GM23248 (cell line): ENCODE measurements around the gene THADA. TPM values are rescaled to one million over a fixed set of nuclear protein-coding genes. Genes with fewer than 3 reads are reported as not detected.
A peak's percentile ranks its signal among the peaks of the same experiment; 100 is the strongest.

ENCODE experiments used
- DNase-seq: peaks from one replicate; pipeline ENCODE4 v3.0.0-alpha.2; 2015
- H2AFZ ChIP-seq: fragments of 200-600 bp; sonication (generic); 2 replicates; pipeline ENCODE4 v1.6.1; 2016; ENCODE audit warnings: antibody characterized with exemption
- H3F3A ChIP-seq: fragments of 200-600 bp; sonication (generic); 2 replicates; pipeline ENCODE4 v1.6.1; 2016; ENCODE audit warnings: mild to moderate bottlenecking, antibody characterized with exemption, mixed run types; ENCODE audit not compliant: insufficient read depth
- H3K27ac ChIP-seq: fragments of 200-600 bp; sonication (generic); 2 replicates; pipeline ENCODE4 v1.5.1; 2016; ENCODE audit warnings: mild to moderate bottlenecking
- H3K27me3 ChIP-seq: fragments of 200-600 bp; sonication (generic); replicated peaks from 2 replicates; pipeline ENCODE4 v1.6.1; 2016; ENCODE audit warnings: mild to moderate bottlenecking; ENCODE audit not compliant: insufficient read depth
- H3K36me3 ChIP-seq: fragments of 200-600 bp; sonication (generic); 2 replicates; pipeline ENCODE4 v1.6.1; 2016; ENCODE audit warnings: low read depth, mild to moderate bottlenecking
- H3K4me1 ChIP-seq: fragments of 200-600 bp; sonication (generic); 2 replicates; pipeline ENCODE4 v1.6.1; 2016; ENCODE audit warnings: mild to moderate bottlenecking; ENCODE audit not compliant: insufficient read depth
- H3K4me2 ChIP-seq: fragments of 200-600 bp; sonication (generic); one replicate; pipeline ENCODE4 v1.6.1; 2016; ENCODE audit warnings: mild to moderate bottlenecking; ENCODE audit not compliant: unreplicated experiment
- H3K4me3 ChIP-seq: fragments of 200-600 bp; sonication (generic); 2 replicates; pipeline ENCODE4 v1.5.1; 2016; ENCODE audit warnings: mild to moderate bottlenecking
- H3K79me2 ChIP-seq: fragments of 200-600 bp; sonication (generic); 2 replicates; pipeline ENCODE4 v1.6.1; 2016; ENCODE audit warnings: mild to moderate bottlenecking; ENCODE audit not compliant: insufficient read depth
- H3K9ac ChIP-seq: fragments of 200-600 bp; sonication (generic); 2 replicates; pipeline ENCODE4 v1.6.1; 2016; ENCODE audit warnings: mild to moderate bottlenecking
- H3K9me2 ChIP-seq: fragments of 200-600 bp; sonication (generic); 2 replicates; pipeline ENCODE4 v1.6.1; 2016; ENCODE audit warnings: mixed run types, mild to moderate bottlenecking, moderate library complexity; ENCODE audit not compliant: insufficient read depth
- H3K9me3 ChIP-seq: fragments of 200-600 bp; sonication (generic); one replicate; pipeline ENCODE4 v1.6.1; 2017; ENCODE audit warnings: low read depth
- H4K20me1 ChIP-seq: fragments of 200-600 bp; sonication (generic); 2 replicates; pipeline ENCODE4 v1.6.0; 2016; ENCODE audit not compliant: insufficient read depth
- EZH2 ChIP-seq: fragments of 200-600 bp; sonication (generic); IDR thresholded peaks from 2 replicates; pipeline ENCODE4 v1.6.1; 2018; ENCODE audit warnings: antibody characterized with exemption, mild to moderate bottlenecking; ENCODE audit not compliant: insufficient read depth, poor library complexity, severe bottlenecking
- EZH2phosphoT487 ChIP-seq: fragments of 200-600 bp; sonication (generic); IDR thresholded peaks from 2 replicates; pipeline ENCODE4 v1.6.1; 2018; ENCODE audit warnings: antibody characterized with exemption, moderate library complexity, mild to moderate bottlenecking, low read depth; ENCODE audit not compliant: insufficient read depth
- WGBS, 2 experiments: methylation state at CpG; one replicate each; pipeline ENCODE4 v1.1.6; 2015 to 2017; ENCODE audit warnings: low lambda C conversion rate in 2 of 2, low coverage in 1 of 2; ENCODE audit errors: missing lambda C conversion rate in 2 of 2; 5-methylcytosine and 5-hydroxymethylcytosine counted together
- in situ Hi-C: fragments of 300-500 bp; cut with MboI; formaldehyde crosslinking; loops from 2 replicates; pipeline ENCODE4 v1.15.0; 2020
- polyA plus RNA-seq: library from polyadenylated mRNA; unstranded; fragments of >200 nt; fragmentation: Nextera tagmentation; extraction: Ambion mirVana; gene quantifications from 2 replicates; pipeline ENCODE4 v1.2.1, GENCODE V29; 2016
- total RNA-seq: library from RNA; depleted of rRNA; stranded (reverse); fragments of >200 nt; shearing (Covaris generic); gene quantifications from 2 replicates; pipeline ENCODE4 v1.2.3, GENCODE V29; 2014

THADA gene
- total and polyA plus RNA-seq, 2 experiments from 2014 or later, result 14.1 to 15.8 TPM

DNA sequence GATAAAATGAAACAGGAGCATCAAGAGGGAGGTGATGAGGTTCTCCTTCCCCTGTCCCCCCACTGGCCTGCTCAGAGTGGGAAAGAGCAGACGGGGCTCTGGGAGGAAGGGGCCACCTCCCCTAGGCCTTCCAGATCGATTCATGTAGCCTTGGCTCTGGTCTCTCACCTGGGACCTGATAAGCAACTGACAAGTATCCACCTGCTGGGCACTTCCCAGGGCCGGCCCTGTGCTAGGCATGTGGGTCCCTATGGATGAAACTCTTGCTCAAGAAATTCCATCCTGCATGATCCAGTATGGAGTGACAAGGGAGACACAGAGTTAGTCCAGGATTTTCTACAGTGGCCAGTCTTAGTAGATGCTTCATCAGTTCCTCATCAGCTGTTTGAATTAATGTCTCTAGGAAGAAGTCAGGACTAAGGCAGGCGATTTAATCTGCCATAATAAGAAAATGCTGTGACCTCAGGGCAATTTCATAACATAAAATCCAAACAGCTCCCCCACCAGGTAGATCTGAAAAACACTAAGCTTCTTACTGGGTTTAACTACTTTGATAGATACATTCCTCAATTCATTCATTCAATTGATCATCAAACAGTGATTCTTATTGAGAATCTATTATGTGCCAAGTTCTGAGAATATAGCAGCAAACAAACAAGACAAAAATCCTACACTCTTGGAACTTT, 324.8 kb downstream of the THADA start:
- Histone ChIP-seq H3K9me2 (no peaks in the 10 kb centered on the region), H3K4me1 (peaks cover 40% of the 10 kb centered on the region), H3K36me3 (no peaks in the 10 kb centered on the region), H3K4me3 (no peak overlapping the region), H3K9ac (no peak overlapping the region), H3K79me2 (no peaks in the 10 kb centered on the region), H3F3A (peaks cover 34% of the 10 kb centered on the region), H4K20me1 (no peaks in the 10 kb centered on the region), H2AFZ (no peak overlapping the region), H3K27me3 (no peaks in the 10 kb centered on the region), H3K9me3 (no peaks in the 10 kb centered on the region), H3K4me2 (no peak overlapping the region), H3K27ac (no peak overlapping the region)
- peak; percentile 45 for DNase-seq
- TF ChIP-seq EZH2phosphoT487, result no peak
- TF ChIP-seq EZH2, result no peak
- in situ Hi-C loops, result no loop called here
- WGBS, 2 experiments, result 93 to 96% methylated on average over 4 of the region's 4 CpGs

DNA sequence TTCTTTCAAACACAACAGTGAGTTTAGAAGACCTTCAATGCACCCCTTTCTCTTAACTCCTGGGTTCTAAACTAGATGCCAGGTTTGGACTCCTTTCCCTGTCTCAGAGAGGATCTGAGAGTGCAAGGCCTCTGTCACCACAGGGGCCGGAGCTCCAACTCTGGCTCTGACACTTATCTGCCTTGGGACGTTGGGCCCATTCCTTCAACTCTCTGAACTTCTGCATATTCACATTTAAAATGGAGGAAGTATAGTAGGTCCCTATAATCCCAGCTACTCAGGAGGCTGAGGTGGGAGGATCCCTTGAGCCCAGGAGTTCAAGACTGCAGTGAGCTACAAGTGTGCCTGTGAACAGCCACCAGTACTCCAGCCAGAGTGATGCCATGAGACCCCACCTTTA, 325.4 kb downstream of the THADA start:
- no peak overlapping the region for H3K9ac ChIP-seq
- in situ Hi-C loops, result no loop called here

DNA sequence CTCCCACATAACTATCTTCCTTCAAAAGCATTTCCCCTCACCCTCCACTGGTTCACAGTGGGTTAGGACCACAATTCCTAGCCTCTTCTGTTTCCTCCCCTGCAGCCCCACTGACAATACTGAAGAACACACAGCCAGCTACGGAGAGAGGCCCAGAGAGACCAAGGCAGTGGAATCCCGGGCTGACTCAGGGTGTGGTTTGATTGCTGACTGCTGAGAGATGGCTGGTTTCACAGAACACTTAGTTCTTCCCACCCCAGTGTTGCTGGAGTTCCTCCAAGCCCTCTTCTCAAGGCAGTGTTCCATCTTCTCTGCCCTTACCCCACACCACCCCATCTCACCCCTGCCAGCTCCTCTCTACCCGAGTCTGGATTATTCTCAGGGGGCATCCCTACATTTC, 326.1 kb downstream of the THADA start:
- DNase-seq, result peak; percentile 93
- Histone ChIP-seq H3K36me3 (no peaks in the 10 kb centered on the region), H3K4me2 (peak overlapping the region; percentile 76), H4K20me1 (no peaks in the 10 kb centered on the region), H3K9me2 (no peaks in the 10 kb centered on the region), H3K79me2 (no peaks in the 10 kb centered on the region), H3K4me3 (peak overlapping the region; percentile 28; the same call in 1 of the 2 replicates), H2AFZ (no peak overlapping the region), H3K27me3 (no peaks in the 10 kb centered on the region), H3F3A (peaks cover 34% of the 10 kb centered on the region), H3K9me3 (no peaks in the 10 kb centered on the region), H3K4me1 (peaks cover 40% of the 10 kb centered on the region), H3K9ac (peak overlapping the region; percentile 82), H3K27ac (peak overlapping the region; percentile 93)
- in situ Hi-C loops, result no loop called here
- 0 to 6% methylated on average over 3 of the region's 3 CpGs for WGBS, 2 experiments
- no peak for TF ChIP-seq EZH2
- TF ChIP-seq EZH2phosphoT487, result no peak

More for the DNA sequence above, 325.4 kb downstream of the THADA start:
- peak overlapping the region; percentile 93; the same call in 1 of the 2 replicates for H3K27ac ChIP-seq
- H3K79me2 ChIP-seq, result no peaks in the 10 kb centered on the region
- DNase-seq, result no peak
- H3K4me3 ChIP-seq, result no peak overlapping the region
- H3K36me3 ChIP-seq, result no peaks in the 10 kb centered on the region
- 98 to 100% methylated on average over 2 of the region's 2 CpGs for WGBS, 2 experiments
- H4K20me1 ChIP-seq, result no peaks in the 10 kb centered on the region
- H2AFZ ChIP-seq, result no peak overlapping the region
- H3F3A ChIP-seq, result peaks cover 34% of the 10 kb centered on the region
- H3K9me3 ChIP-seq, result no peaks in the 10 kb centered on the region
- no peaks in the 10 kb centered on the region for H3K27me3 ChIP-seq
- TF ChIP-seq EZH2 (no peak), EZH2phosphoT487 (no peak)
- H3K4me1 ChIP-seq, result peaks cover 40% of the 10 kb centered on the region
- no peaks in the 10 kb centered on the region for H3K9me2 ChIP-seq
- H3K4me2 ChIP-seq, result no peak overlapping the region

DNA sequence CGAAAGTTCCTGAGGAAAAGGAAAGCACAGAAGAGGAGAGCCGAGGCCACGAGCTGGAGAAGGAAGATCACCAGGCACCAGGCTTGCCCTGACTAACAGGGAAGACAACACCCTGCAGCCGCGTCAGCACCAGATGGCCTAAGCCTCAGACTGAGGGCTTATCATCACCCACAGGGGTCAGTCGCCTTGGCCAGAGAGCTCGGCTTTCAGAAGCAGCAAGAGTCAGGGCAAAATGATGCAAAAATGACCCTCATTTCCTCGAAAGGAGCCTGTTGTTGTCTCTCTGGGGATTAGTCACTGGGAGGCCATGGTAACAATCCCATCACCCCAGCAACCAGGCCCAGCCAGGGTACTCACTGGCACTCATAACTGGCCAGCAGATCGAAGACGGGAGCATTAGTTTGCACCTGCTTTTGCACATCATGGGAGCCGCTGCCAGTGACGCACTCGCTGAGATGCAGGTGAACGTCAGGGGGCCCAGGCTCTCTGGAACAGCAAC, 326.7 kb downstream of the THADA start:
- WGBS, 2 experiments, result 10 to 11% methylated on average over 14 of the region's 14 CpGs
- Histone ChIP-seq H3K9ac (peak overlapping the region; percentile 82), H3K79me2 (no peaks in the 10 kb centered on the region), H4K20me1 (no peaks in the 10 kb centered on the region), H3K4me1 (peaks cover 37% of the 10 kb centered on the region), H3K4me2 (peak overlapping the region; percentile 82), H2AFZ (no peak overlapping the region), H3K9me2 (no peaks in the 10 kb centered on the region), H3K27ac (peak overlapping the region; percentile 93), H3F3A (peaks cover 29% of the 10 kb centered on the region), H3K27me3 (no peaks in the 10 kb centered on the region), H3K4me3 (peak overlapping the region; percentile 56), H3K36me3 (no peaks in the 10 kb centered on the region), H3K9me3 (no peaks in the 10 kb centered on the region)
- peak; percentile 99 for DNase-seq
- TF ChIP-seq EZH2 (no peak), EZH2phosphoT487 (0 out of 2 replicates have a peak, but pooled peaks have one; percentile 72)
- in situ Hi-C loops, result no loop called here
